ENCODE measurements around the gene TRAF3IP1. TPM values are rescaled to one million over a fixed set of nuclear protein-coding genes. Genes with fewer than 3 reads are reported as not detected.

The TRAF3IP1 gene
- total and polyA plus RNA-seq, 2 of the 13 experiments (the other 11 are each of a cell fraction or from before 2014, with no cell fraction given): 4.1 to 12.9 TPM

DNA sequence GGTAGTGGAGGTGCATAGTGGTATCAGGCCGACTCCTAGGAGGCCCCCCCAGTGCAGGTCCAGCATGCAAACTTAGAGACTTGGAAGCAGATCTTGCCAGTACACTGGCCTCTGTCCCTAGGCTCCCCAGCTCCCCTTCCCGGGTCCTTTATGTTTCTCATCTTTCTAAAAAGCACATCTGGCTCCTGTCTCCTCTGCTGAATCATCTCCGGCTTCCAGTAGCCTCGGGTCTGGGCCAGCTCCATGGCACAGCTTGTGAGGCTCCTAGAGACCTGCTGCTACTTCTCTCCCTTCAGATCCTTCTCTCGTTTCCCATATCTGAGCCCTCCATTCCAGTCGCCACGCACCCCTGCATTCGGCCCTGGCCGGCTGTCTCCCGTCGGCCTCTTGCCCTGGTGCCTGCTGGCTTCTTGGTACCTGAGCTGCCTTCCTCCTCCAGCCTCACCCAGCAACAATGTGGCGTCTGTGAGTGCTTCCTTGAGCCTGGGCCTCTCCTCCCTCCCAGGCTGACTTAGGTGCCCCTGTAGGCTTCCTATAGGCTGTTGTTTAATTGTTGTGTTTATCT is 6.6 kb downstream of the TRAF3IP1 start:
- Histone ChIP-seq H3K79me2 (ENCODE audit: insufficient read depth, low read length) (no peaks in the 10 kb centered on the region), H3K9me3 (ENCODE audit: low read length) (no peaks in the 10 kb centered on the region), H3K4me3 (replicated peaks in 1 of 3; ENCODE audit: insufficient read depth in 1 of 3, low read depth in 2 of 3, low read length in 3 of 3) (no peak overlapping the region), H3K36me3 (replicated peaks in 1 of 2; ENCODE audit: control insufficient read depth in 1 of 2, insufficient read depth in 2 of 2, low read length in 2 of 2) (peaks cover 10 to 42% of the 10 kb centered on the region in 2 experiments), H3K27ac (ENCODE audit: extremely low read length, insufficient read depth, low read length) (no peak overlapping the region), H4K20me1 (ENCODE audit: insufficient read depth, low read length) (no peaks in the 10 kb centered on the region), H3K4me1 (ENCODE audit: insufficient read depth, low read length) (peaks cover 5% of the 10 kb centered on the region), H3K27me3 (ENCODE audit: control insufficient read depth in 1 of 2, insufficient read depth in 2 of 2, low read length in 2 of 2) (no peaks in the 10 kb centered on the region), H3K9ac (ENCODE audit: insufficient read depth, low read depth, low read length) (no peak overlapping the region), H2AFZ (ENCODE audit: low read length) (no peak overlapping the region), H3K4me2 (ENCODE audit: low read depth, low read length) (no peak overlapping the region)
- ATAC-seq: no peak
- intact Hi-C loops (cut with micrococcal nuclease; ENCODE audit: unreplicated experiment) (no loop called here), in situ Hi-C loops (cut with HindIII; ENCODE audit: extremely low pct_ligation_motif_present, low pct_unique_long_range_greater_than_20kb) (no loop called here)
- 96% methylated on average over 12 of the region's 12 CpGs for WGBS (ENCODE audit: low lambda C conversion rate)
- BruUV-seq (replicated peaks): no TSS peak
- TF ChIP-seq RXRB (CRISPR knock-in tag; IDR thresholded peaks at IDR 0.05; ENCODE audit: borderline replicate concordance) (no peak), NFE2 (CRISPR knock-in tag; IDR thresholded peaks at IDR 0.05) (no peak), ZNF256 (CRISPR knock-in tag; conservative IDR thresholded peaks at IDR 0.05) (no peak)
- TF ChIP-seq, protein P1, sequence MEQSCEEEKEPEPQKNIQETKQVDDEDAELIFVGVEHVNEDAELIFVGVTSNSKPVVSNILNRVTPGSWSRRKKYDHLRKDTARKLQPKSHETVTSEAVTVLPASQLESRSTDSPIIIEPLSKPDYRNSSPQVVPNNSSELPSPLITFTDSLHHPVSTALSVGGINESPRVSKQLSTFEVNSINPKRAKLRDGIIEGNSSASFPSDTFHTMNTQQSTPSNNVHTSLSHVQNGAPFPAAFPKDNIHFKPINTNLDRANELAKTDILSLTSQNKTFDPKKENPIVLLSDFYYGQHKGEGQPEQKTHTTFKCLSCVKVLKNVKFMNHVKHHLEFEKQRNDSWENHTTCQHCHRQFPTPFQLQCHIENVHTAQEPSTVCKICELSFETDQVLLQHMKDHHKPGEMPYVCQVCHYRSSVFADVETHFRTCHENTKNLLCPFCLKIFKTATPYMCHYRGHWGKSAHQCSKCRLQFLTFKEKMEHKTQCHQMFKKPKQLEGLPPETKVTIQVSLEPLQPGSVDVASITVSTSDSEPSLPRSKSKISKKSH (CRISPR knock-in tag; IDR thresholded peaks at IDR 0.05; ENCODE audit: borderline replicate concordance): 0 out of 2 replicates have a peak, but pooled peaks have one; percentile 16
- no peak for FAIRE-seq
- DNase-seq (ENCODE audit: low spot score): no peak
- CTCF ChIA-PET (ENCODE audit: low intra/inter-chr PET ratio, low total read pairs): no interaction called here
- POLR2A ChIA-PET: no interaction called here

DNA sequence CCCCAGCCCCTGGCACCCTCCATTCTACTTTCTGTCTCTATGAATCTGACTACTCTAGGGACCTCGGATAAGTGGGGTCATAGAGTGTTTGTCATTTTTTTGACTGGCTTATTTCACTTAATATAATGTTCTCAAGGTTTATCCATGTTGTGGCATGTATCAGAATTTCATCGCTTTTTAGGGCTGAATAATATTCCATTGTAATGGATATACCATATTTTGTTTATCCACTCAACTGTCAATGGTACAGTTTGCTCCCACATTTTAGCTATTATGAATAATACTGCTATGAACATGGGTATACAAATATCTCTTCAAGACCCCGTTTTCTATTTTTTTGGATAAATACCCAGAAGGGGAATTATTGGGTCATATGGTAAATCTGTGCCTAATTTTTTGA is 7.4 kb downstream of the TRAF3IP1 start:
- POLR2A ChIA-PET: no interaction called here
- FAIRE-seq: no peak
- TF ChIP-seq ZNF33A (CRISPR knock-in tag; IDR thresholded peaks at IDR 0.05; ENCODE audit: borderline replicate concordance) (no peak), PRPF4 (IDR thresholded peaks at IDR 0.05; ENCODE audit: low read depth, low read length, poor library complexity, severe bottlenecking) (no peak), NFYC (CRISPR knock-in tag; IDR thresholded peaks at IDR 0.05) (no peak), FOXJ3 (CRISPR knock-in tag; IDR thresholded peaks at IDR 0.05; ENCODE audit: borderline replicate concordance) (no peak), ZNF354B (CRISPR knock-in tag; IDR thresholded peaks at IDR 0.05) (no peak), RFX5 (IDR thresholded peaks at IDR 0.05; ENCODE audit: low read depth, low read length) (no peak), KLF15 (CRISPR knock-in tag; IDR thresholded peaks at IDR 0.05; ENCODE audit: borderline replicate concordance) (no peak), BHLHE40 (IDR thresholded peaks at IDR 0.05; ENCODE audit: low read length) (no peak), TP53 (CRISPR knock-in tag; conservative IDR thresholded peaks at IDR 0.05) (no peak)
- TF ChIP-seq, protein P2, sequence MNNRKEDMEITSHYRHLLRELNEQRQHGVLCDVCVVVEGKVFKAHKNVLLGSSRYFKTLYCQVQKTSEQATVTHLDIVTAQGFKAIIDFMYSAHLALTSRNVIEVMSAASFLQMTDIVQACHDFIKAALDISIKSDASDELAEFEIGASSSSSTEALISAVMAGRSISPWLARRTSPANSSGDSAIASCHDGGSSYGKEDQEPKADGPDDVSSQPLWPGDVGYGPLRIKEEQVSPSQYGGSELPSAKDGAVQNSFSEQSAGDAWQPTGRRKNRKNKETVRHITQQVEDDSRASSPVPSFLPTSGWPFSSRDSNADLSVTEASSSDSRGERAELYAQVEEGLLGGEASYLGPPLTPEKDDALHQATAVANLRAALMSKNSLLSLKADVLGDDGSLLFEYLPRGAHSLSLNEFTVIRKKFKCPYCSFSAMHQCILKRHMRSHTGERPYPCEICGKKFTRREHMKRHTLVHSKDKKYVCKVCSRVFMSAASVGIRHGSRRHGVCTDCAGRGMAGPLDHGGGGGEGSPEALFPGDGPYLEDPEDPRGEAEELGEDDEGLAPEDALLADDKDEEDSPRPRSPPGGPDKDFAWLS (CRISPR knock-in tag; IDR thresholded peaks at IDR 0.05; ENCODE audit: borderline replicate concordance): no peak

More for the DNA sequence above, 7.4 kb downstream of the TRAF3IP1 start:
- DNase-seq (ENCODE audit: low spot score) (no peak), ATAC-seq (no peak)
- no TSS peak for BruUV-seq (replicated peaks)
- no peak overlapping the region for H3K27ac ChIP-seq (ENCODE audit: extremely low read length, insufficient read depth, low read length)
- H3K27me3 ChIP-seq (ENCODE audit: control insufficient read depth in 1 of 2, insufficient read depth in 2 of 2, low read length in 2 of 2): no peaks in the 10 kb centered on the region
- H3K9me3 ChIP-seq (ENCODE audit: low read length): no peaks in the 10 kb centered on the region
- H2AFZ ChIP-seq (ENCODE audit: low read length): no peak overlapping the region
- no peaks in the 10 kb centered on the region for H3K4me1 ChIP-seq (ENCODE audit: insufficient read depth, low read length)
- WGBS (ENCODE audit: low lambda C conversion rate): 92% methylated on average over 3 of the region's 3 CpGs
- peaks cover 10 to 42% of the 10 kb centered on the region in 2 experiments for H3K36me3 ChIP-seq (replicated peaks in 1 of 2; ENCODE audit: control insufficient read depth in 1 of 2, insufficient read depth in 2 of 2, low read length in 2 of 2)
- CTCF ChIA-PET (ENCODE audit: low intra/inter-chr PET ratio, low total read pairs): no interaction called here
- in situ Hi-C loops (cut with HindIII; ENCODE audit: extremely low pct_ligation_motif_present, low pct_unique_long_range_greater_than_20kb) (no loop called here), intact Hi-C loops (cut with micrococcal nuclease; ENCODE audit: unreplicated experiment) (no loop called here)
- no peaks in the 10 kb centered on the region for H3K79me2 ChIP-seq (ENCODE audit: insufficient read depth, low read length)
- no peak overlapping the region for H3K4me3 ChIP-seq (replicated peaks in 1 of 3; ENCODE audit: insufficient read depth in 1 of 3, low read depth in 2 of 3, low read length in 3 of 3)
- no peaks in the 10 kb centered on the region for H4K20me1 ChIP-seq (ENCODE audit: insufficient read depth, low read length)
- no peak overlapping the region for H3K9ac ChIP-seq (ENCODE audit: insufficient read depth, low read depth, low read length)
- no peak overlapping the region for H3K4me2 ChIP-seq (ENCODE audit: low read depth, low read length)
